Neutrophil (primary cell): Measurements from ENCODE around the gene RNF217.

ENCODE experiments used
- H3K27ac ChIP-seq: fragments of 200-600 bp; sonication (generic); 2 replicates; pipeline ENCODE4 v1.5.1; 2016; ENCODE audit warnings: mild to moderate bottlenecking, moderate library complexity
- H3K27me3 ChIP-seq: fragments of 200-600 bp; sonication (generic); 2 replicates; pipeline ENCODE4 v1.6.0; 2016; ENCODE audit warnings: mild to moderate bottlenecking
- H3K36me3 ChIP-seq: fragments of 200-600 bp; sonication (generic); 2 replicates; pipeline ENCODE4 v1.5.1; 2017
- H3K4me1 ChIP-seq, 2 experiments: fragments of 200-600 bp in 1 of 2; sonication (generic) in 1 of 2; 1 replicate in 1 of 2; 2 replicates in 1 of 2; pipeline versions ENCODE4 v1.5.1 to v1.6.1; 2013 to 2016; ENCODE audit warnings: low read depth in 1 of 2, low read length in 1 of 2, mild to moderate bottlenecking in 1 of 2, moderate library complexity in 1 of 2; ENCODE audit not compliant: control insufficient read depth in 1 of 2, insufficient read depth in 1 of 2
- H3K4me3 ChIP-seq, 2 experiments: fragments of 200-600 bp in 1 of 2; sonication (generic) in 1 of 2; 1 replicate in 1 of 2; 2 replicates in 1 of 2; pipeline ENCODE4 v1.5.1; 2013 to 2016; ENCODE audit warnings: low read depth in 1 of 2, low read length in 1 of 2, mild to moderate bottlenecking in 1 of 2, moderate library complexity in 1 of 2
- H3K9me3 ChIP-seq: fragments of 200-600 bp; sonication (generic); 2 replicates; pipeline ENCODE4 v1.5.1; 2016
- CTCF ChIP-seq: fragments of 200-600 bp; sonication (generic); IDR thresholded peaks from 2 replicates; pipeline ENCODE4 v1.5.1; 2016; ENCODE audit warnings: antibody characterized with exemption

Gene RNF217

DNA sequence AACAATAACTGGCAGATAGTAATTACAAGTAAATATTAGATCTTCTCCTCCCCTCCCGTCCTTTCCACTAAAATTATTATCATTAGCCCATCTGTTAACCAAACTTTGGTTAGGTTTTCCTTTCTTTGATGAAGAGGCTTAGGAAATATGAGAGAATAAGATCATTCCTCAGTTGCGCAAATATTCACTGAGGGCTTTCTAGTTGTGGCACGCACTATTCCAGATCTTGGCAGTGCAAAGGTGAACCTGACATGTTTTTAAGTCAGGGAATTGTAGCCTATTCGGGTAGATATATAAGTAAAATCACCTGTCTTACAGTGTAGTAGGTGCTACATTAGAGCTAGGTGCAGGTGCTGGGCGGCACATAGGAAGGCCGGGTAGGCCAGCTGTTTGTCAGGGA is 31.1 kb downstream of the RNF217 start:
- no peak for TF ChIP-seq CTCF
- H3K9me3 ChIP-seq = no peaks in the 10 kb centered on the region
- H3K27me3 ChIP-seq = no peaks in the 10 kb centered on the region
- H3K36me3 ChIP-seq = no peaks in the 10 kb centered on the region
- H3K27ac ChIP-seq = no peak overlapping the region
- no peak overlapping the region for H3K4me3 ChIP-seq
- peaks cover 16 to 17% of the 10 kb centered on the region in 2 experiments for H3K4me1 ChIP-seq

DNA sequence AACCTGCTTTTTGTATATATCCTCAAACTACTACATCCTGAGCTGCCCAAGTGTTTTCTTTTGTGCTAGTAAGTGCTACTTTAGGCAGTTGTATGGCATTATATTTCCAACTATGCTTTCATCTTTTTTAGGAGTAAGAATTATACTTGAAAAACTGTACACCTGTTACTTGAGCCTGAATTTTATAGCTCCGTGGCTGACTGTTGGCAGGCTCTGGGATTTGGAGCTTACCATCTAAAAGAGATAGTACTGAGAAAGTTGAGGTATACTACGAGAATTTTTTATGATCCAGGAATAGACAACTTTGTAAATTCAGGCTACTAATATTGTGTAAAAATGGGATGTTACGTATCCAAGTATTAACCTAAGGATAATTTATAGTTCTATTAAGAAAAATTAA is 32.4 kb downstream of the RNF217 start:
- no peaks in the 10 kb centered on the region for H3K9me3 ChIP-seq
- H3K36me3 ChIP-seq = no peaks in the 10 kb centered on the region
- H3K27ac ChIP-seq = no peak overlapping the region
- no peaks in the 10 kb centered on the region for H3K27me3 ChIP-seq
- no peak overlapping the region for H3K4me3 ChIP-seq
- no peak for TF ChIP-seq CTCF
- H3K4me1 ChIP-seq = peaks cover 16 to 17% of the 10 kb centered on the region in 2 experiments

DNA sequence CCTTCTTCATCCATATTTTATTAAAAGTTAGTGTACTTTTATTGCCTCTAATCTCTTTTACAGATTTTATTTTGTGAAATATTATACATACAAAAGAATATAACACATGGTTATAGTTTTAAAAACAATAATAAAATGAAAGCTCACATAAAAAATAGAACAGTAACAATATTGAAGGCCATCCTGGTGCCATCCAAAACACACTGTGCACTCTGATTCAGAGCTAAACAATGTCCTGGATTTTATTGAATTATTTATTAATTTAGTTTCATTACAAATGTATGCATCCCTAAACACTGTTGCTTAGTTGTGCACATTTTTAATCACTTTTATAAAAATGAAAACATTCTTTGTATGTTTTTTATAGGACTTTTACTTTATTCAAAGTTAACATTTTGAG is 32.9 kb downstream of the RNF217 start:
- Histone ChIP-seq H3K4me1 (peaks cover 16 to 17% of the 10 kb centered on the region in 2 experiments), H3K4me3 (no peak overlapping the region), H3K27ac (no peak overlapping the region), H3K27me3 (no peaks in the 10 kb centered on the region), H3K36me3 (no peaks in the 10 kb centered on the region), H3K9me3 (no peaks in the 10 kb centered on the region)
- TF ChIP-seq CTCF = no peak

DNA sequence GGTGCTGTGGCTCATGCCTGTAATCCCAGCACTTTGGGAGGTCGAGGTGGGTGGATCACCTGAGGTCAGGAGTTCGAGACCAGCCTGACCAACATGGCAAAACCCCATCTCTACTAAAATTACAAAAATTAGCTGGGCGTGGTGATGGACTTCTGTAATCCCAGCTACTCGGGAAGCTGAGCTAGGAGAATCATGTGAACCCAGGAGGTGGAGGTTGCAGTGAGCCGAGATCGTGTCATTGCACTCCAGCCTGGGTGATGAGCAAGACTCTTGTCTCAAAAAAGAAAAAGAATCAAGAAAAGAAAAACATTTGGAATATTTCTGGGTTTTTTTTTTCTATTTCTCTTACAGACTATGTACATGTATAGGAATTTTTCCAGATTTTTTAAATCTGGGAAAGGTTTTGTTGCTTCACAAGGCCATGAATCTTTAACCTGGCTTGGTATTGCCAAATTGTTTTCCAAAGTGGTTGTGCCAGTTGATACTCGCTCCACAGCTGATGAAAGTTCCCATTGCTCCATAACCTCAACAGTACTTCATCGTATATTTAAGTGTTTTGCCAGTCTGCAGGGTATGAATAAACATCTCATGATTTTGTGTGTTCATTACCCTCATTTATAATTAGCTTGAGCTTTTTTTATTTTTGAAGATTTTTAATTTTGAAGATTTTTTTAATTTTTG is 33.5 kb downstream of the RNF217 start:
- no peak for TF ChIP-seq CTCF

DNA sequence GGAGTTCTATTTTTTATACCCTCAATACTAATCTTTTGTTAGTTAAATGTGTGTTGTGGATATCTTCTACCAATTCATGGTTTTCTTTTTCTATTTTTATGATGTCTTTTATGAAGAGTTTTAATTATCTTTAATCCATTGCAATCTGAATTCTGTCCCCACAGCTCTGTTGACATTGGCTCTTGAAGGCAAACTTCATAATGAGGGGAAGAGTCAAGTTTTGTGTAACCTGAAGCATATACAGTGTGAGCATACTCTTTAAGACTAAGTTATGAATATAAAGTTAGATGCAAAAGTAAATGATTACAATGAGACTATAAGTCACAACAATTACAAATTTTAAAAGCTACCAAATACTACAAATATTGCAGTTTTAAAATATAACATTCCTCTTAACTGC is 34.2 kb downstream of the RNF217 start:
- Histone ChIP-seq H3K36me3 (no peaks in the 10 kb centered on the region), H3K27me3 (no peaks in the 10 kb centered on the region), H3K27ac (no peak overlapping the region), H3K4me1 (peaks cover 16 to 17% of the 10 kb centered on the region in 2 experiments), H3K9me3 (no peaks in the 10 kb centered on the region), H3K4me3 (no peak overlapping the region)
- no peak for TF ChIP-seq CTCF

More for the DNA sequence above, 33.5 kb downstream of the RNF217 start:
- no peak overlapping the region for H3K27ac ChIP-seq
- no peaks in the 10 kb centered on the region for H3K27me3 ChIP-seq
- H3K4me1 ChIP-seq = peaks cover 16 to 17% of the 10 kb centered on the region in 2 experiments
- H3K36me3 ChIP-seq = no peaks in the 10 kb centered on the region
- no peaks in the 10 kb centered on the region for H3K9me3 ChIP-seq
- H3K4me3 ChIP-seq = no peak overlapping the region
